GM08714 (cell line): ENCODE measurements around the gene CNNM4.
A peak's percentile ranks its signal among the peaks of the same experiment; 100 is the strongest.

Experiments
- H3K4me3 ChIP-seq: fragments of 200-500 bp; sonication (Bioruptor generic); 2 replicates; pipeline ENCODE4 v1.5.1; 2014; ENCODE audit warnings: mild to moderate bottlenecking, low read length, inconsistent platforms
- ZNF274 ChIP-seq: IDR thresholded peaks from 2 replicates; pipeline ENCODE4 v1.6.1; 2012; ENCODE audit warnings: mild to moderate bottlenecking, low read depth, low read length

Gene CNNM4

GRCh38 chr2:96747061-96747617, 13.6 kb upstream of the CNNM4 start:
- no peak for TF ChIP-seq ZNF274
- H3K4me3 ChIP-seq: no peak overlapping the region

DNA sequence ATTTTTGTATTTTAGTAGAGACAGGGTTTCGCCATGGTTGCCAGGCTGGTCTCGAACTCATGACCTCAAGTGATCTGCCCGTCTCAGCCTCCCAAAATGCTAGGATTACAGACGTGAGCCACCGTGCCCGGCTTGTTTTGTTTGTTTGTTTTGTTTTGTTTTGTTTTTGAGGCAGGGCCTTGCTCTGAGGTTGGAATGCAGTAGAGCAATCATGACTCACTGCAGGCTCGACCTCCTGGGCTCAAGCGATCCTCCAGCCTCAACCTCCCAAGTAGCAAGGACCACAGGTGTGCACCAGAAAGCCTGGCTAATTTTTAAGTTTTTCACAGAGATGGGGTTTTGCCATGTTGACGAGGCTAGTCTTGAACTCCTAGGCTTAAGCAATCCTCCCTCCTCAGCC, 8.9 kb upstream of the CNNM4 start:
- no peak overlapping the region for H3K4me3 ChIP-seq
- no peak for TF ChIP-seq ZNF274

- no peak overlapping the region for H3K4me3 ChIP-seq
- no peak for TF ChIP-seq ZNF274
These were observed 6.9 kb upstream of the CNNM4 start for GRCh38 chr2:96753661-96754282.

GRCh38 chr2:96754317-96754716, 6.4 kb upstream of the CNNM4 start:
- TF ChIP-seq ZNF274: no peak
- no peak overlapping the region for H3K4me3 ChIP-seq

DNA sequence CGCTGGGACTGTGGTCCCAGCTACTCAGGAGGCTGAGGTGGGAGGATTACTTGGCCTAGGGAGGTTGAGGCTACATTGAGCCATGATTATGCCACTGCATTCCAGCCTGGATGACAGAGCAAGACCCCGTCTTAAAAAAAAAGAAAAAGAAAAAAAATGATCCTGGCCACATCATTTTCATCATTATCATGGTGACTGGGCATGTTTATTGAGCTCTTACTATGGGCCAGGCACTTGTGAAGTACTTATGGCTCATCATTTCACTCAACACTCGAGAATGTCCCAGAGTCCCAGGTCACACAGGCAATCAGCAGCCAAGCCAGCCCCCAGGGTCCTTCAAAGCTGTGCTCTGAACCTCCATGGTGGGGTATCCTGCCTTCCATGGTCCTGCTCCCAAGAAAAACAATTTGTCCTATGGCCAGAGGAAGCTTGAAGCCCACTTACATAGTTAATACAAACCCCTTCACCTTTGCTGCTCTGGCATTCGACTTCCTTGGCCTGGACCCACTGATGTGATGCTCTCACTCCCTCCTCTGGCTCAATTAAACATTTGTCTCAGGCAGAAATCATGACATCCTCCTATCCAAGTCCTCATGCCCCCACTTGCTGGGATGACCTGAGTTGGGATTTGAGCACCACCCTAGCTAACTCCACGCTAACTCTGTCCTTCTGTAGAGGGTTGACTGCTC, 3.8 kb upstream of the CNNM4 start:
- no peak for TF ChIP-seq ZNF274
- no peak overlapping the region for H3K4me3 ChIP-seq

DNA sequence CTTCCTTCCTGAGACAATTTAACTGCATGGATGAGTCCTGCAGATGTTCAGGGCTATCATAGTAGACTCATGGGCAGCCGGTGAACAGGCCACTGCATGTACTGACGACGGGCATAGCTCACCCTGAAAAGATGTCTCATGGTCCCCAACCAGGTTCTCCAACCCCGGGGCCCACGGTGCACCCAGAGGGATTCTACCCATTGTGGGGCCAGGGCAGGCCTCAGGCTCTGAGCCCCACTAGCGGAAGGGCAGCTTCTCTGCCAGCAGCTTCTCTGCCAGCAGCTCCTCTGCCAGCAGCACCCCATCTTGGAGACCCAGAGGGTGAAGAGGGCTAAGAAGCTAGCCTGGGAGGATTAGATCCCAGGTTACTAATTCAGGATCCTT, 3.2 kb upstream of the CNNM4 start:
- no peak overlapping the region for H3K4me3 ChIP-seq
- TF ChIP-seq ZNF274: no peak

GRCh38 chr2:96758987-96759386, 1.7 kb upstream of the CNNM4 start:
- H3K4me3 ChIP-seq: no peak overlapping the region
- TF ChIP-seq ZNF274: no peak

GRCh38 chr2:96759548-96759947, 1.2 kb upstream of the CNNM4 start:
- TF ChIP-seq ZNF274: no peak

GRCh38 chr2:96760986-96761832, 507 bp downstream of the CNNM4 start:
- peak overlapping the region; percentile 83 for H3K4me3 ChIP-seq
- no peak for TF ChIP-seq ZNF274

More at GRCh38 chr2:96759548-96759947, 1.2 kb upstream of the CNNM4 start:
- H3K4me3 ChIP-seq: no peak overlapping the region

- peak overlapping the region; percentile 83 for H3K4me3 ChIP-seq
- TF ChIP-seq ZNF274: no peak
These were observed 2.0 kb downstream of the CNNM4 start for GRCh38 chr2:96762529-96763311.

GRCh38 chr2:96763511-96764252, 3.0 kb downstream of the CNNM4 start:
- peak overlapping the region; percentile 83 for H3K4me3 ChIP-seq
- TF ChIP-seq ZNF274: no peak

DNA sequence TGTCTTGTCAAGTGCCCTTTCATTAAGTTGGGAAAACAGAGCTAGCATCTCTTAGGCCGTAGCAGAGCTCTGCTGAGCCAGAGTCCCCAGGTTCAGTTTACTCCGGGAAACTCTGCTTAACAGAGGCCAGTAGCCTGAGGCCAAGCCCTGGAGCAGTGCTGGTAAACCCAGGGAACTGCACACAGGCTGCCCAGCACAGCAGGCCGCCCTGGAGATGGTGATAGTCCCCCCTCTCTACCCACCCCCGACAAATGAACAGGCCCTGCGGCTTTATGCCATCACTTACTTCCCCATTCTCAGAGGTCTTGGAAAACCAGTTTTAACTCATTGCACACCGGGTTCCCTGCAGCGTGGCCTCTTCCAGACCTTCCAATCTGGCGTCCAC, 3.5 kb downstream of the CNNM4 start:
- H3K4me3 ChIP-seq: peak overlapping the region; percentile 83; the same call in 1 of the 2 replicates
- TF ChIP-seq ZNF274: no peak
